B cell (primary cell): Measurements from ENCODE around the gene PRKCA.

Experiments
- EZH2 ChIP-seq: IDR thresholded peaks from 2 replicates; pipeline ENCODE4 v1.6.1; 2012; ENCODE audit warnings: borderline replicate concordance, low read depth, mild to moderate bottlenecking, moderate library complexity, low read length; ENCODE audit not compliant: insufficient read depth, poor library complexity, severe bottlenecking
- TF ChIP-seq, protein P1 (sequence below): fragments of 200-600 bp; IDR thresholded peaks from one replicate; pipeline ENCODE4 v1.8.0; 2022; ENCODE audit warnings: antibody characterized with exemption, mild to moderate bottlenecking

DNA sequence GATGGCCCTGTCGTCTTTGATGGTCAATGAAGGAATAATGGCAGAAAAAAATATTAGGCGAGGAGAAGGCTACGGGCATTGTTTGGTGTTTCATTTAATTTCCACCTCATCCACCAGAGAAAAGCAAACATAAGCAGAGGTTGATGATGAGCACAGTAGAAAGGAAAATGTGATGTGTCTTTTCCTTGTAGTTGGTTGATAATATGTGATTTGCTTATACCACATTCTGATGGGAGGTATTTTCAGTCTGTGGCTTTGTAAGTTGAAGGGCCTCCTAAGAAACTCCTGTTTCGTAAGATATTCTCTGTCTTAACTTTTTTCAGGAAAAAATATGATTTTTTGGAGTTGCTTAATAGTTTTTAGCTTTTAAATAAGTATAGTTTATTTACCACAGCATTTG lies 215.7 kb downstream of the PRKCA start:
- TF ChIP-seq, protein P1, sequence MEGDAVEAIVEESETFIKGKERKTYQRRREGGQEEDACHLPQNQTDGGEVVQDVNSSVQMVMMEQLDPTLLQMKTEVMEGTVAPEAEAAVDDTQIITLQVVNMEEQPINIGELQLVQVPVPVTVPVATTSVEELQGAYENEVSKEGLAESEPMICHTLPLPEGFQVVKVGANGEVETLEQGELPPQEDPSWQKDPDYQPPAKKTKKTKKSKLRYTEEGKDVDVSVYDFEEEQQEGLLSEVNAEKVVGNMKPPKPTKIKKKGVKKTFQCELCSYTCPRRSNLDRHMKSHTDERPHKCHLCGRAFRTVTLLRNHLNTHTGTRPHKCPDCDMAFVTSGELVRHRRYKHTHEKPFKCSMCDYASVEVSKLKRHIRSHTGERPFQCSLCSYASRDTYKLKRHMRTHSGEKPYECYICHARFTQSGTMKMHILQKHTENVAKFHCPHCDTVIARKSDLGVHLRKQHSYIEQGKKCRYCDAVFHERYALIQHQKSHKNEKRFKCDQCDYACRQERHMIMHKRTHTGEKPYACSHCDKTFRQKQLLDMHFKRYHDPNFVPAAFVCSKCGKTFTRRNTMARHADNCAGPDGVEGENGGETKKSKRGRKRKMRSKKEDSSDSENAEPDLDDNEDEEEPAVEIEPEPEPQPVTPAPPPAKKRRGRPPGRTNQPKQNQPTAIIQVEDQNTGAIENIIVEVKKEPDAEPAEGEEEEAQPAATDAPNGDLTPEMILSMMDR, result no peak
- no peak for TF ChIP-seq EZH2
